Progenitor cell of endocrine pancreas (in vitro differentiated cells): ENCODE measurements around the gene PDE9A. TPM values are rescaled to one million over a fixed set of nuclear protein-coding genes. Genes with fewer than 3 reads are reported as not detected.
A peak's percentile ranks its signal among the peaks of the same experiment; 100 is the strongest.

Experiments used
- DNase-seq: peaks from one replicate; pipeline ENCODE4 v3.0.0; 2021; ENCODE audit warnings: low spot score; ENCODE audit not compliant: unreplicated experiment
- H3K27ac Mint-ChIP-seq: 2 replicates; pipeline ENCODE4 v1.8.0; 2021; ENCODE audit warnings: mild to moderate bottlenecking, moderate library complexity, mixed read lengths
- H3K27me3 Mint-ChIP-seq: 2 replicates; pipeline ENCODE4 v1.8.0; 2021; ENCODE audit warnings: mixed read lengths
- H3K36me3 Mint-ChIP-seq: 2 replicates; pipeline ENCODE4 v1.8.0; 2022; ENCODE audit warnings: mixed read lengths; ENCODE audit not compliant: insufficient read depth
- H3K4me1 Mint-ChIP-seq: 2 replicates; pipeline ENCODE4 v1.8.0; 2021; ENCODE audit warnings: low read depth, mixed read lengths
- H3K4me3 Mint-ChIP-seq: 2 replicates; pipeline ENCODE4 v1.8.0; 2021; ENCODE audit warnings: low read depth, mild to moderate bottlenecking, moderate library complexity, mixed read lengths
- H3K9me3 Mint-ChIP-seq: 2 replicates; pipeline ENCODE4 v1.8.0; 2021; ENCODE audit warnings: low read depth, mixed read lengths
- total RNA-seq: library from RNA; stranded (reverse); gene quantifications from 2 replicates; pipeline ENCODE4 v1.2.1, GENCODE V29; 2021
- TF ChIP-seq, protein P1 (sequence below): fragments of 200-600 bp; sonication (generic); IDR thresholded peaks from one replicate; pipeline ENCODE4 v1.5.0; 2021; ENCODE audit warnings: antibody characterized with exemption, mild to moderate bottlenecking; ENCODE audit not compliant: unreplicated experiment

Gene PDE9A
- total RNA-seq, 1 donor from 2014 or later, result 57.0 TPM

GRCh38 chr21:42754270-42754933 is 101.0 kb downstream of the PDE9A start:
- peaks cover 22% of the 10 kb centered on the region for H3K4me1 Mint-ChIP-seq
- TF ChIP-seq, protein P1, sequence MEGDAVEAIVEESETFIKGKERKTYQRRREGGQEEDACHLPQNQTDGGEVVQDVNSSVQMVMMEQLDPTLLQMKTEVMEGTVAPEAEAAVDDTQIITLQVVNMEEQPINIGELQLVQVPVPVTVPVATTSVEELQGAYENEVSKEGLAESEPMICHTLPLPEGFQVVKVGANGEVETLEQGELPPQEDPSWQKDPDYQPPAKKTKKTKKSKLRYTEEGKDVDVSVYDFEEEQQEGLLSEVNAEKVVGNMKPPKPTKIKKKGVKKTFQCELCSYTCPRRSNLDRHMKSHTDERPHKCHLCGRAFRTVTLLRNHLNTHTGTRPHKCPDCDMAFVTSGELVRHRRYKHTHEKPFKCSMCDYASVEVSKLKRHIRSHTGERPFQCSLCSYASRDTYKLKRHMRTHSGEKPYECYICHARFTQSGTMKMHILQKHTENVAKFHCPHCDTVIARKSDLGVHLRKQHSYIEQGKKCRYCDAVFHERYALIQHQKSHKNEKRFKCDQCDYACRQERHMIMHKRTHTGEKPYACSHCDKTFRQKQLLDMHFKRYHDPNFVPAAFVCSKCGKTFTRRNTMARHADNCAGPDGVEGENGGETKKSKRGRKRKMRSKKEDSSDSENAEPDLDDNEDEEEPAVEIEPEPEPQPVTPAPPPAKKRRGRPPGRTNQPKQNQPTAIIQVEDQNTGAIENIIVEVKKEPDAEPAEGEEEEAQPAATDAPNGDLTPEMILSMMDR, result no peak
- no peak for DNase-seq

GRCh38 chr21:42755031-42755665 is 101.7 kb downstream of the PDE9A start:
- TF ChIP-seq, protein P1, result no peak
- no peaks in the 10 kb centered on the region for H3K9me3 Mint-ChIP-seq
- no peak for DNase-seq
- peaks cover 16% of the 10 kb centered on the region for H3K36me3 Mint-ChIP-seq
- H3K4me3 Mint-ChIP-seq, result no peak overlapping the region
- no peaks in the 10 kb centered on the region for H3K27me3 Mint-ChIP-seq
- H3K27ac Mint-ChIP-seq, result no peak overlapping the region
- H3K4me1 Mint-ChIP-seq, result peaks cover 27% of the 10 kb centered on the region

More at GRCh38 chr21:42754270-42754933, 101.0 kb downstream of the PDE9A start:
- no peak overlapping the region for H3K4me3 Mint-ChIP-seq
- peaks cover 16% of the 10 kb centered on the region for H3K36me3 Mint-ChIP-seq
- no peaks in the 10 kb centered on the region for H3K27me3 Mint-ChIP-seq
- H3K9me3 Mint-ChIP-seq, result no peaks in the 10 kb centered on the region
- H3K27ac Mint-ChIP-seq, result no peak overlapping the region

- Mint-ChIP-seq H3K4me1 (peaks cover 32% of the 10 kb centered on the region), H3K4me3 (no peak overlapping the region), H3K27ac (no peak overlapping the region), H3K27me3 (no peaks in the 10 kb centered on the region), H3K9me3 (no peaks in the 10 kb centered on the region), H3K36me3 (peaks cover 13% of the 10 kb centered on the region)
- DNase-seq, result no peak
- TF ChIP-seq, protein P1, result no peak
Observed at GRCh38 chr21:42755766-42756579, 102.6 kb downstream of the PDE9A start.

DNA sequence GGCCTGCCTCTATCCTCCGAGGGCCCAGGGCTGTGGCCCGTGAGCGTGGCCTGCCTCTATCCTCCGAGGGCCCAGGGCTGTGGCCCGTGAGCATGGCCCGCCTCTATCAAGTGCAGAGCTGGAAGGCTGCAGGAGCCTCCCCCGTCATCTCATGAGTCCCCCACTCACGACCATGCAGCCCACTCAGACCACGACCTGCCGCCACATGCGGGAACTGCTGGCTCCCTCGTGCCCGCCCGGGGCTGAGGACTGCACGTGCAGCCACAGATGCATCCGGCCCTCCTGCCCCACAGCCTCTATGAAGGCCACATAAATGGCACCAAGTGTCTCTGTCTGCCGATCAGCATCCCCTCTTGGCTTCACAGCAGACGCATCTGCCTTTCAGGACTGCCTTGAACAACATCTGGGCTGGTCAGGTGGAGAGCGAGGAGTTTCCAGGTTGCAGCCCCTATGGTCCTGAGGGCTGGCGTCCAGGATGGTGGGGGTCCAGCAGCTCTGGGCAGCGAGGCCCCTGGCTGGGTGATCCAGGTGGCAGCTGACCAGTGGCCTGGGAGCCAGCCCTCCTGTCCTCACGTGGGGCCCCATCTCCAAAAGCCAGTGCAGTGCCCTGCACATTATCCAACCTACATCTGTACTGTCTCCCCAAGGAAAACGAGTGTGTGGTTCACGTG is 103.3 kb downstream of the PDE9A start:
- TF ChIP-seq, protein P1, result no peak
- H3K27ac Mint-ChIP-seq, result no peak overlapping the region
- H3K4me3 Mint-ChIP-seq, result no peak overlapping the region
- no peak for DNase-seq
- H3K4me1 Mint-ChIP-seq, result peaks cover 32% of the 10 kb centered on the region
- H3K27me3 Mint-ChIP-seq, result no peaks in the 10 kb centered on the region
- peaks cover 10% of the 10 kb centered on the region for H3K36me3 Mint-ChIP-seq
- H3K9me3 Mint-ChIP-seq, result no peaks in the 10 kb centered on the region

DNA sequence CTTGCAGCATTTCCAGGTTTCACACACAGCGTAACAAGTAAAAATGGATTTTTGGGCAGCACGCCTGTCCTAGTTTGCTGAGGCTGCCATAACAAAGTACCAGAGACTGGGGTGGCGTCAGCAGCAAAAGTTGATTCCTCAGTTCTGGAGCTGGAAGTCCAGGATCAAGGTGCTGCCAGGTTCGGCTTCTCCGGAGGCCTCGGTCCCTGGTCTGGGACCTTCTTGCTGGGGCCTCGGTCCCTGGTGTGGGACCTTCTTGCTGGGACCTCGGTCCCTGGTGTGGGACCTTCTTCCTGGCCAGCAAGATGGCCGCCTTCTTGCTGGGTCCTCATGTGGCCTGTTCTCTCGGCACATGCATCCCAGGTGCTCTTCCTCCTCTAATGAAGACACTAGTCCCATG is 104.0 kb downstream of the PDE9A start:
- no peak for DNase-seq
- H3K36me3 Mint-ChIP-seq, result peaks cover 13% of the 10 kb centered on the region
- H3K27ac Mint-ChIP-seq, result peak overlapping the region; percentile 52
- TF ChIP-seq, protein P1, result no peak
- H3K27me3 Mint-ChIP-seq, result no peaks in the 10 kb centered on the region
- H3K9me3 Mint-ChIP-seq, result no peaks in the 10 kb centered on the region
- no peak overlapping the region for H3K4me3 Mint-ChIP-seq
- H3K4me1 Mint-ChIP-seq, result peaks cover 32% of the 10 kb centered on the region
